ENCODE results near the gene SYNGR1. TPM values are rescaled to one million over a fixed set of nuclear protein-coding genes. Genes with fewer than 3 reads are reported as not detected.
A peak's percentile ranks its signal among the peaks of the same experiment; 100 is the strongest.
"Not testable (repeated sequence)": the region's sequence is repeated elsewhere in the genome, so short reads cannot be mapped to it uniquely, and the experiment has no call there.

SYNGR1 gene
- total RNA-seq, 1 experiment from 2014 or later = 17.8 TPM

GRCh38 chr22:39319284-39320022 lies 30.3 kb upstream of the SYNGR1 start, which contains the start of gene RPL3:
Gene RPL3, minus strand, starts transcription at chr22:39319623. Its CDS starts 26 bp downstream, at chr22:39319597.
- Histone ChIP-seq H3K27ac (ENCODE audit: low read length) (peak within 1 kb of the TSS; percentile 98), H3K4me3 (ENCODE audit: low read depth in 2 of 2, low read length in 2 of 2) (peak within 1 kb of the TSS; percentile 91 to 96), H3K4me1 (ENCODE audit: control insufficient read depth, insufficient read depth, low read length) (peaks cover 14% of the 10 kb centered on the region), H3K36me3 (ENCODE audit: control insufficient read depth, insufficient read depth, low read length) (peaks cover 20% of the 10 kb centered on the region), H3K27me3 (ENCODE audit: control insufficient read depth, insufficient read depth, low read length) (no peaks in the 10 kb centered on the region), H3K9me3 (ENCODE audit: control insufficient read depth, insufficient read depth, low read depth, low read length) (no peaks in the 10 kb centered on the region)
- TF ChIP-seq TCF7L2 (IDR thresholded peaks at IDR 0.05; ENCODE audit: low read depth, low read length) = no peak
- TF ChIP-seq CTCF (IDR thresholded peaks at IDR 0.05) = no peak
- peak in 1 of 2 experiments; percentile 29; a peak in 1 of 4 replicates for TF ChIP-seq REST (IDR thresholded peaks at IDR 0.05; ENCODE audit: insufficient read depth in 1 of 2, low read depth in 2 of 2, low read length in 1 of 2)
- 0 out of 2 replicates have a peak, but pooled peaks have one; percentile 66 for TF ChIP-seq SIN3A (IDR thresholded peaks at IDR 0.05; ENCODE audit: borderline replicate concordance, insufficient read depth, low read depth, low read length)
- peak; percentile 98 for TF ChIP-seq POLR2AphosphoS5 (IDR thresholded peaks at IDR 0.05; ENCODE audit: low read depth, low read length)
- intact Hi-C loops (cut with micrococcal nuclease; ENCODE audit: unreplicated experiment) = no loop called here
- CTCF ChIA-PET = interaction anchor here (0.5 to 0.7 kb wide), 3 partner anchors 8 to 34 kb away, joined by 3 to 7 read pairs (median 4); no protein-coding TSS in a partner anchor
- in situ Hi-C loops (cut with HindIII; ENCODE audit: low pct_unique_long_range_greater_than_20kb, low sequenced_read_pairs) = no loop called here
- BruUV-seq (replicated peaks) = no TSS peak
- ATAC-seq (peak; percentile 89), DNase-seq (ENCODE audit: low read depth, low spot score) (peak; percentile 89)
- POLR2A ChIA-PET = interaction anchor here (0.7 to 1.7 kb wide), 4 partner anchors 13 to 204 kb away, joined by 3 to 6 read pairs (median 3); no protein-coding TSS in a partner anchor

GRCh38 chr22:39320616-39321029 lies 29.2 kb upstream of the SYNGR1 start:
- H3K4me1 ChIP-seq (ENCODE audit: control insufficient read depth, insufficient read depth, low read length); POLR2A ChIA-PET; ATAC-seq; in situ Hi-C loops (cut with HindIII; ENCODE audit: low pct_unique_long_range_greater_than_20kb, low sequenced_read_pairs); DNase-seq (ENCODE audit: low read depth, low spot score); BruUV-seq (replicated peaks); intact Hi-C loops (cut with micrococcal nuclease; ENCODE audit: unreplicated experiment); H3K27me3 ChIP-seq (ENCODE audit: control insufficient read depth, insufficient read depth, low read length); H3K9me3 ChIP-seq (ENCODE audit: control insufficient read depth, insufficient read depth, low read depth, low read length); CTCF ChIA-PET: not testable (repeated sequence)
- H3K4me3 ChIP-seq (ENCODE audit: low read depth in 2 of 2, low read length in 2 of 2) = peak overlapping the region; percentile 91
- H3K27ac ChIP-seq (ENCODE audit: low read length) = peak overlapping the region; percentile 93
- H3K36me3 ChIP-seq (ENCODE audit: control insufficient read depth, insufficient read depth, low read length) = peaks cover 15% of the 10 kb centered on the region
